PC-9 (cell line): ENCODE data around the gene MYO10. TPM values are rescaled to one million over a fixed set of nuclear protein-coding genes. Genes with fewer than 3 reads are reported as not detected.

Source experiments
- BruUV-seq: library from RNA; stranded (reverse); fragments of 400-500 nt; replicated peaks from 2 replicates; lab custom pipeline; 2021; lab: Mats Ljungman, UMichigan
- CTCF ChIA-PET: fragments of 300-600 bp; sonication (Branson Sonifier 250); formaldehyde crosslinking; loops from one replicate; lab custom pipeline; 2022; ENCODE audit warnings: antibody characterized with exemption; lab: Charles Lee
- POLR2A ChIA-PET: fragments of 300-600 bp; sonication (Branson Sonifier 250); formaldehyde crosslinking; loops from one replicate; lab custom pipeline; 2022; ENCODE audit warnings: antibody characterized with exemption; ENCODE audit not compliant: unreplicated experiment; lab: Charles Lee
- DNase-seq, 2 experiments: peaks; one replicate each; pipeline versions ENCODE4 v3.0.0 to v3.0.0-alpha.2; 2015 to 2022; ENCODE audit warnings: mixed read lengths in 1 of 2
- H2AFZ ChIP-seq: fragments of 200-600 bp; sonication (generic); 2 replicates; pipeline ENCODE4 v1.8.1; 2017; ENCODE audit warnings: antibody characterized with exemption
- H3F3A ChIP-seq: fragments of 200-600 bp; sonication (generic); 2 replicates; pipeline ENCODE4 v1.8.1; 2017; ENCODE audit warnings: antibody characterized with exemption, mild to moderate bottlenecking, low read depth; ENCODE audit not compliant: insufficient read depth
- H3K27ac ChIP-seq: fragments of 200-600 bp; sonication (generic); 2 replicates; pipeline ENCODE4 v1.6.1; 2016; ENCODE audit warnings: mixed run types
- H3K27me3 ChIP-seq: fragments of 200-600 bp; sonication (generic); 2 replicates; pipeline ENCODE4 v1.6.1; 2016; ENCODE audit warnings: low read depth, mixed run types; ENCODE audit not compliant: insufficient read depth
- H3K36me3 ChIP-seq: fragments of 200-600 bp; sonication (generic); 2 replicates; pipeline ENCODE4 v1.6.1; 2016; ENCODE audit warnings: low read depth, mixed run types
- H3K4me1 ChIP-seq: fragments of 200-600 bp; sonication (generic); replicated peaks from 2 replicates; pipeline ENCODE4 v1.6.1; 2016; ENCODE audit warnings: mixed run types; ENCODE audit not compliant: insufficient read depth
- H3K4me2 ChIP-seq: fragments of 200-600 bp; sonication (generic); 2 replicates; pipeline ENCODE4 v1.6.1; 2017; ENCODE audit warnings: mixed run types
- H3K4me3 ChIP-seq: fragments of 200-600 bp; sonication (generic); 2 replicates; pipeline ENCODE4 v1.6.1; 2016; ENCODE audit warnings: mixed run types
- H3K79me2 ChIP-seq: fragments of 200-600 bp; sonication (generic); 2 replicates; pipeline ENCODE4 v1.6.1; 2017; ENCODE audit warnings: low read depth, mixed run types
- H3K9me2 ChIP-seq: fragments of 200-600 bp; sonication (generic); 2 replicates; pipeline ENCODE4 v1.8.1; 2017; ENCODE audit warnings: mild to moderate bottlenecking; ENCODE audit not compliant: insufficient read depth
- H3K9me3 ChIP-seq: fragments of 200-600 bp; sonication (generic); 2 replicates; pipeline ENCODE4 v1.8.1; 2016; ENCODE audit warnings: low read depth; ENCODE audit not compliant: insufficient read depth
- H4K20me1 ChIP-seq: fragments of 200-600 bp; sonication (generic); 2 replicates; pipeline ENCODE4 v1.8.1; 2017; ENCODE audit not compliant: insufficient read depth
- CTCF ChIP-seq: fragments of 200-600 bp; sonication (generic); conservative IDR thresholded peaks from 2 replicates; pipeline ENCODE4 v1.6.1; 2017; ENCODE audit warnings: mixed run types, antibody characterized with exemption, mild to moderate bottlenecking, moderate library complexity
- EZH2 ChIP-seq: fragments of 200-600 bp; sonication (generic); IDR thresholded peaks from 2 replicates; pipeline ENCODE4 v1.8.0; 2017; ENCODE audit warnings: antibody characterized with exemption, low read depth
- intact Hi-C: fragments of 100-400 bp; cut with micrococcal nuclease; formaldehyde crosslinking; loops from one replicate; pipeline ENCODE4 v1.10.0; 2022; ENCODE audit not compliant: unreplicated experiment
- total RNA-seq: library from RNA; stranded (reverse); gene quantifications from 2 replicates; pipeline ENCODE4 v1.2.3, GENCODE V29; 2021

MYO10 gene
- total RNA-seq, 1 experiment from 2014 or later = 92.8 TPM

GRCh38 chr5:16616536-16617273, 319.4 kb downstream of the MYO10 start, which contains the start of gene RETREG1:
Gene RETREG1, minus strand, starts transcription at chr5:16616997. Its CDS starts 26 bp downstream, at chr5:16616971.
- Histone ChIP-seq H3K27ac (no peak within 1 kb of the TSS), H4K20me1 (no peaks in the 10 kb centered on the region), H3K9me3 (no peaks in the 10 kb centered on the region), H2AFZ (peak within 1 kb of the TSS; percentile 72), H3K79me2 (no peaks in the 10 kb centered on the region), H3K36me3 (no peaks in the 10 kb centered on the region), H3K27me3 (peaks cover 61% of the 10 kb centered on the region), H3K9me2 (no peaks in the 10 kb centered on the region; the same call in 1 of the 2 replicates), H3F3A (no peaks in the 10 kb centered on the region), H3K4me1 (peaks cover 8% of the 10 kb centered on the region; the same call in 1 of the 2 replicates), H3K4me3 (peak within 1 kb of the TSS; percentile 67; the same call in 1 of the 2 replicates), H3K4me2 (peak within 1 kb of the TSS; percentile 86)
- intact Hi-C loops = no loop called here
- POLR2A ChIA-PET = no interaction called here
- no TSS peak for BruUV-seq
- CTCF ChIA-PET = no interaction called here
- TF ChIP-seq EZH2 (no peak), CTCF (no peak)
- peak in 1 of 2 experiments; percentile 62 for DNase-seq

GRCh38 chr5:16615741-16616535, 320.1 kb downstream of the MYO10 start:
- Histone ChIP-seq H2AFZ (peak overlapping the region; percentile 72), H4K20me1 (no peaks in the 10 kb centered on the region), H3K4me2 (peak overlapping the region; percentile 86), H3K9me3 (no peaks in the 10 kb centered on the region), H3K4me3 (peak overlapping the region; percentile 67; the same call in 1 of the 2 replicates), H3K27ac (no peak overlapping the region), H3K79me2 (no peaks in the 10 kb centered on the region), H3F3A (no peaks in the 10 kb centered on the region), H3K36me3 (no peaks in the 10 kb centered on the region), H3K4me1 (peaks cover 8% of the 10 kb centered on the region; the same call in 1 of the 2 replicates), H3K9me2 (no peaks in the 10 kb centered on the region; the same call in 1 of the 2 replicates), H3K27me3 (peaks cover 53% of the 10 kb centered on the region)
- TF ChIP-seq CTCF = no peak
- no peak for TF ChIP-seq EZH2
- peak in 1 of 2 experiments; percentile 3 for DNase-seq
- BruUV-seq = no TSS peak
- intact Hi-C loops = no loop called here
- CTCF ChIA-PET = no interaction called here
- POLR2A ChIA-PET = no interaction called here

- Histone ChIP-seq H3K79me2 (no peaks in the 10 kb centered on the region), H3K9me2 (no peaks in the 10 kb centered on the region; the same call in 1 of the 2 replicates), H3K27ac (no peak overlapping the region), H3K9me3 (no peaks in the 10 kb centered on the region), H3K4me1 (peaks cover 8% of the 10 kb centered on the region; the same call in 1 of the 2 replicates), H3K4me3 (no peak overlapping the region), H3F3A (no peaks in the 10 kb centered on the region), H3K4me2 (no peak overlapping the region), H3K36me3 (no peaks in the 10 kb centered on the region), H4K20me1 (no peaks in the 10 kb centered on the region), H2AFZ (no peak overlapping the region), H3K27me3 (peaks cover 31% of the 10 kb centered on the region)
- no TSS peak for BruUV-seq
- CTCF ChIA-PET = interaction anchor here (0.6 kb wide), 1 partner anchor 76 kb away, joined by 5 read pairs; no protein-coding TSS in a partner anchor
- DNase-seq = no peak
- POLR2A ChIA-PET = interaction anchor here (0.6 kb wide), 1 partner anchor 49 kb away, joined by 6 read pairs; no protein-coding TSS in a partner anchor
- TF ChIP-seq EZH2 = no peak
- intact Hi-C loops = no loop called here
These were observed 324.1 kb downstream of the MYO10 start for GRCh38 chr5:16612007-16612406.
